T follicular helper cell (primary cell): ENCODE results near the gene IKZF5.

Source experiments
- DNase-seq: peaks from one replicate; pipeline ENCODE4 v3.0.0-alpha.2; 2020; ENCODE audit warnings: low read depth

IKZF5 gene

DNA sequence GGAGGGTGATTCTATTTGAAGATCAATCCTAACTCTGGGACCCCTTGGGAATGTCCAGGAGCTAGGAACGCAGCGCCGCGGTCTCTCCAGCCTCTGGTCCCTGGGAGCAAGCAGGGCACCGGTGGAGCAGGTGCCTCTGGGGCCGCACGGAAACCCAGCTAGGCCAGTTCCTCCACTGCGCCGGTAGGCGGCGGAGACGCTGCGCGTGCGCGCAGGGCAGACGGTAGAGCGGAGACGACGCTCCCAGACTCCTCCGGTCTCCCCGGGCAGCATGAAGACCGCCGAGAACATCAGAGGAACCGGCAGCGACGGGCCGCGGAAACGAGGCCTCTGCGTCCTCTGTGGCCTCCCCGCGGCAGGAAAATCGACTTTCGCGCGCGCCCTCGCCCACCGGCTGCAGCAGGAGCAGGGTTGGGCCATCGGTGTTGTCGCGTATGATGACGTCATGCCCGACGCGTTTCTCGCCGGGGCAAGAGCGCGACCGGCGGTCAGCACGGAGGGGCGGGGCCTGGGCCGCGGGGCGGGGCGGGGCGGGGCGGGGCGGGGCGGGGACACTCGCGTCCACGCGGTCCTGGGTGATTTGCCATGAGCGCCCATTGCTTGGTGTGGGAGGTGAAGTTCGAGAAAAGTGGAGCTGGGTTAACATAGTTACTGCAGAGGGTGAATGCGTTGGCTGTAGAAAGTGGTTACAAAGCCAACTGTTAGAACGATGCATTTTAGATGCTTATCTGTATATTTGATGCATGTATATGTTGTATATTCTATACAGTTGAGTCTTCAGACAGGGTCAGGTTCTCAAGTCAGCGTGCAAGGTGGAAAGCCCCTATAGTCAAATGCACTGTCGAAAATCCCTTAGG lies 28.2 kb downstream of the IKZF5 start, which contains the start of gene PSTK:
TSS of gene PSTK (plus strand) at position 193 of the 857 bp plus-strand sequence. CDS start at position 272, 79 bp downstream.
- peak; percentile 79 for DNase-seq

DNA sequence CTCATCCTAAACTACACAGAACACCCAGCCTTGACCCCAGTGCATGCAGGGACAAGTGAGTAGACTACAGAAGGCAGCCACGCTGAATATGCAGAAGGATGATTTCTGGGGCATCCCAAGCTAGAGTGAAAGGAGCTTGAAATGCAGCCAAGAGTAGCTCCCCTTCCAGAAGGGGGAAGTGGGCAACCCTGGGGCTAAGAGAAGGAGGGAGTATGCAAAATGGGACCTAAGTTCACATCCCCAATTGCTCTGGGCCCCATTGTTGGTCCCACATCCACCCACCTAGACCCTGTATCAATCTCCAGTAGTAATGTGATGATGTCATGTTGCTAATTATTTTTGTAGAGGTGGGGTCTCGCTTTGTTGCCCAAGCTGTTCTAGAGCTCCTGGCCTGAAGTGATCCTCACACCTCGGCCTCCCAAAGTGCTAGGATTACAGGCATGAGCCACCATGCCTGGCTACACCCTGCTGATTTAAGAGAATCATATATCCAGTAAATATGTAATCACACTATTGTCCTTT lies 34.0 kb downstream of the IKZF5 start:
- DNase-seq: no peak

DNA sequence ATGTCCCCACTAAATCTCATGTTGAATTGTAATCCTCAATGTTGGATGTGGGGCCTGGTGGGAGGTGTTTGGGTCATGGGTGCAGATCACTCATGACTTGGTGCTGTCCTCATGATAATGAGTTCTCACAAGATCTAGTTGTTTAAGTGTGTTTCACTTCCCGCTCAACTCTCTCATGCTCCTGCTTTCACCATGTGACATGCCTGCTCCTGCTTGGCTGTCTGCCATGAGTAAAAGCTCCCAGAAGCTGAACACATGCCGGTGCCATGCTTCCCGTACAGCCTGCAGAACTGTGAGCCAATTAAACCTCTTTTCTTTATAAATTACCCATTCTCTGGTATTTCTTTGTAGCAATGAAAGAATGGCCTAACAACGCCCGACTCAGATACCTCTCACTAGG lies 34.6 kb downstream of the IKZF5 start:
- DNase-seq: no peak

DNA sequence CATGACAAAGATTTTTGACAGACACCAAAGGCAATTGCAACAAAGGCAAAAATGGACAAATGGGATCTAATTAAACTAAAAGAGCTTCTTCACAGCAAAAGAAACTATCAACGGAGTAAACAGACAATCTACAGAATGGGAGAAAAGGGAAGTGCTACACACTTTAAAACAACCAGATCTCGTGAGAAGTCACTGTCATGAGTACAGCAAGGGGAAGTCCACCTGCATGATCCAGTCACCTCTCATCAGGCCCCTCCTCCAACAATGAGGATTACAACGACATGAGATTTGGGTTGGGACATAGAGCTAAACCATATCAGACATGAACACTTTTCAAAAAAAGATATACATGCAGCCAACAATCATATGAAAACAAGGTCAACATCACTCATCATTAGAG lies 39.9 kb downstream of the IKZF5 start:
- no peak for DNase-seq

DNA sequence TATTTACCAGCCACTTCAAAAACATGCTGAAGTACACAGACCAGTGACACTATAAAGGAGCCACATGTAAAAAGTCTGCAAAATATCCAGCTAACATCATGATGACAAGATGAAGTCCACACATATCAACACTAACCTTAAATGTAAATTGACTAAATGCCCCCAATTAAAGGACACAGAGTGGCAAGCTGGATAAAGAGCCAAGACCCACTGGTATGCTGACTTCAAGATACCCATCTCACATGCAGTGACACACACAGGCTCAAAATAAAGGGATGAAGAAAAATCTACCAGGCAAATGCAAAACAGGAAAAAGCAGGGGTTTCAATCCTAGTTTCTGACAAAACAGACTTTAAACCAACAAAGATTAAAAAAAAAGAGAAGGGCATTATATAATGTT lies 41.7 kb downstream of the IKZF5 start:
- DNase-seq: no peak

DNA sequence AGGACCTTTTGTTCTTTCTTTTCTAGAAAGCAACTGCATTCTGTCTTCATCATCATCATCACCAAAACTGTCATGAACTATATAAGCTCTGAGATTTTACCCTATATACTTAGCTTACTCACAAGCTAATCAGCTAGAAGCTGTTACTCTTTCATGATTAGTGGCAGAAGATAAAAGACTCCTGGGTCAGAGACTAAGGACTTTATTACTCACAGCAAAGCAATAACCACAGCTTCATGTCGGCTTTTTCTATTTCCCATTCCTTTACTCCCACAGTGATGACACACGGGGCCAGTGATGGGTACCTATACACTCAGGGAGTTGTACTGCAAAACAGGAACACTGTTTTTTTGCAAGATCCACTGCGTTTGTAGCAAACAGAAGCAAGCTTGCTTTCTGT lies 46.2 kb downstream of the IKZF5 start:
- DNase-seq: no peak

DNA sequence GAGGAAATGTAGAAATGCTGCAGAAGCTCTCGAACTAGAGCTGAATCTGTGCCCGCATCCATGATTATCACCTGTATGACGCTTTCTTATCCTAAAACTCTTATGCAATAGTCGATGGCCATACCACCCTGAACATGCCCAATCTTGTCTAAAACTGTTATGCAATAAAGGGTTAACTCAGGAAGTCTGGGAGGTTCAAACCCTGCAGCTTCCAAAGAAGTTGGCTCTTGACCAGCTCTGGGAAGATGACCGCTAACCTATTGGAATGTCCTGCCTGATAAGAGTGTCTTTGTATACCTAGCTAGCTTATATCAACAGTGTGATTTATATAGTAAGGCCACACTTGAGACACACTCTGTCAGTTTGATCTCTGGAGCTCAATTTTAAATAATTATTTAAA lies 51.1 kb downstream of the IKZF5 start:
- DNase-seq: no peak

DNA sequence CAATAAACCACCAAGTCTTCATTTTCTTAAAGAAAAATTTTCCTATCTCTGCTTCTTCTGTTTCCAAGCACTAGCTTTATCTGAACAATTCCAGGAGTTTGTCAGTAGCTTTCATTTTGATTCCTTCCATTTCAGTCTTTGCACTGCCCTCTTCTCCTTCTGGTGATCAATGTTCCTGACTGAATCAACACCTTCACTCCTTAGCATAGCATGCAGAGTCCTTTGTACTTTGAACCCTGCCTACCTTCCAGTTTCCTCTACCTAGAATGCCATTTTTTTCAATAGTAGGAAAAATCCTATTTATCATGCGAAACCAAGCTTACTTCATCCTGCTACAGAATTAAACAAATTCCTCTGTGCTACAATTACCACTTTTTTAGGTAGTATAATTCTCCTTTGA lies 52.7 kb downstream of the IKZF5 start:
- no peak for DNase-seq

DNA sequence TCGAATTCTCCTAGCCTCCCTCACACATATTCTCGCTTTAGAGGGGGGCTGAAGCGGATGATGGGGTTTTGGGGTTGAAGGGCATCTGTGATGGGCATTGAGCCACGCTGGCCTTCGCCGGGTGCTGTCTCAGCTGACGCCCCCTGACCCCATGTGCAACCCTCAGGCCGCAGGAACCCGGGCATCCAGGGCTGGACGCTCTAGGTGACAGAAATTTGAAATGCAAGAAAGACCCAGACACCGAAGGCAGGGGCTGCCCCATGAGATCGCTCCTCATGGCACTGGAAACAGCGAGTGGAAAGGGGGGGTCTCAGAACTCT lies 53.9 kb downstream of the IKZF5 start:
- DNase-seq: no peak

DNA sequence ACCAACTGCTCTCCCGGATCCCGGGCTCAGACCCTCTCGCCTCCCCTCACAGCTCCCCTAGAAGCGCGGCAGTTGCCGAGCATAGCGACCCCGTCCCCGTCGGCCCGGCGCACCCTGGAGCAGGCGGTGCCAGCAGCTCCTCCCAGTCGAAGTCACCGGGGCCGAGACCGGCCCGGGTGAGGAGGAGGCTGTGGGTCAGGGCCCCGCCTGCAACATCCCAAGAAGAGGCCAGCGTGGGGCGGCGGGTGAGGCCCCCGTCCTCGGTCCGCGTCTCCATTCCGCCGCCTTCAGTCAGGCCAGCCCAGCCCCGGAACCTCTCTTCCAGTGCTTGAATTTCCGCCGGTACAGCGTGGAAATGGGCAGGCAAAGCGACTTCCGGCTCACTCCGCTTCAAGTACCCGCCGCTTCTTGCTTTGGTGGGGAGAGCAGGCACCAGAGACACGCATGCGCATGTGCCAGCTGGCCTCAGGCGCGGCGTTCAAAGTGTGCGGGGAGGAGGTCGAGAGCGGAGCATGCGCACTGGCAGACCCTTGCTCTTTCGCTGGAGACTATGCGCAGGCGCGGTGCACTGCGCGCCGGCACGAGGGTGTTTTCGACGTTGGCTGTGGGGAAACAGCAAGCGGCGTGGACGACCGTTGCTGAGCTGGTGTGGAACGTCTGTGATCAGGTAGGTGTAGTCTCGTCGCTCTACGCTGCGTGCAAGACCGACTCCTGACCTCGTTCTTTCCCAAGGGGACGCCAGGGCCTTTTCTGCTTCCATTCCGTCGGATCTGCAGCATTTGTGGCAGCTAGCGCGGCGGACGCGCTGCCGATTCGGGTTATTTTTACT lies 54.5 kb downstream of the IKZF5 start, which contains the start of gene C10orf88:
TSS of gene C10orf88 (minus strand) at position 326 of the 829 bp plus-strand sequence. CDS start at position 277, 49 bp downstream.
- DNase-seq: peak; percentile 96

DNA sequence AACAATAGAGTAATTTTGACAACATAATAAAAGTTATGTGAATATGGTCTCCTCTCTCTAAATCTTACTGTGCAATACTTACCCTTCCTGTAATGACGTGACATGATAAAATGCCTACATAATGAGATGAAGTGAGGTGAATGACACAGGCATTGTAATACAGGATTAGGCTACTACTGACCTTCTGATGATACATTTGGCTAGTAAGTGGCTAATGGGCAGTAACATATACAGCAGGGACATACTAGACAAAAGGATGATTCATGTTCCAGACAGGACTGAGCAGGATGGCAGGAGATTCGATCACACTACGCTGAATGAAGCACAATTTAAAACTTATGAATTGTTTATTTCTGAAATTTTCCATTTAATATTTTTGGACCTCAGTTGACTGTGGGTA lies 59.3 kb downstream of the IKZF5 start:
- no peak for DNase-seq
